ENCODE results near the gene ZG16. TPM values are rescaled to one million over a fixed set of nuclear protein-coding genes. Genes with fewer than 3 reads are reported as not detected.

Gene ZG16
- total RNA-seq, 3 donors from 2014 or later = 0.05 TPM; not detected in 2

DNA sequence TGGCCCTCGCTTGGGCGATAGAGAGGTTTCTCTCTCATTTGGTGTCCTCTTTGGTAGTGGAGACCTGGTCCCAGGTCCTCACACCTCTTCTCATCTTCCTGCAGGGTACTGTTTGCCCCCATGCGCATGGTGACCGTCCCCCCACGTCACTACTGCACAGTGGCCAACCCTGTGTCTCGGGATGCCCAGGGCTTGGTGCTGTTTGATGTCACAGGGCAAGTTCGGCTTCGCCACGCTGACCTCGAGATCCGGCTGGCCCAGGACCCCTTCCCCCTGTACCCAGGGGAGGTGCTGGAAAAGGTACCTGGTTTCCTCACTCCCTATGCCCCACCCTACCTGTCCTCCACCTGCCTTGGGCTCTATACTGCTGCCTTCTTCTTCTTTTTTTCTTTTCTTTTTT lies 52.7 kb downstream of the ZG16 start:
- peaks cover 15% of the 10 kb centered on the region for H3K36me3 Mint-ChIP-seq (ENCODE audit: insufficient read depth)
- no peaks in the 10 kb centered on the region for H3K27me3 Mint-ChIP-seq (ENCODE audit: low read depth)
- peaks cover 42% of the 10 kb centered on the region for H3K4me1 Mint-ChIP-seq (ENCODE audit: low read depth)
- no peaks in the 10 kb centered on the region for H3K9me3 Mint-ChIP-seq
- no peak overlapping the region for H3K4me3 Mint-ChIP-seq
- DNase-seq (no peak), ATAC-seq (no peak)

DNA sequence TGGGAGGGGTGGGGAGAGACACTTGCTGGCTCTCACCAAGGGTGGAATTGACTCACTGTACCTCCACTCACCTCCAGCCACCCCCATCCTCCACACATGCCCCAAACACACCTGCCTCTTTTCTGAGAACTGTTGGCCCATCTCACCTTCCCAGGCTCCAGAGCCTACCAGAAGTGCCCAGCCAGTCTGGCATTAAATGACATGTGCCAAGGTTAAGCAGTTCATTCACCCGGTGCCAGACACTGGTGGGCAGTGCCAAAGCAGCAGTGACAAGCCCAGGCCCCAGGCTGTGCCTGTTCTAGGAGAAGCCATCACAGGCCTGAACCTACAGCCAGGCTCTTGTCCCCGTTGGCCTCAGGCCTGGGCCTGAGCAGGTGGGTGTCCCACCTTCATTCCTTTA lies 53.4 kb downstream of the ZG16 start:
- H3K27me3 Mint-ChIP-seq (ENCODE audit: low read depth) = no peaks in the 10 kb centered on the region
- H3K9me3 Mint-ChIP-seq = no peaks in the 10 kb centered on the region
- peaks cover 37% of the 10 kb centered on the region for H3K4me1 Mint-ChIP-seq (ENCODE audit: low read depth)
- ATAC-seq (no peak), DNase-seq (no peak)
- no peak overlapping the region for H3K4me3 Mint-ChIP-seq
- H3K36me3 Mint-ChIP-seq (ENCODE audit: insufficient read depth) = peaks cover 16% of the 10 kb centered on the region

Other genes with a start within 250 kb of the ZG16 start
- gene SPN, start 115.0 kb upstream of the ZG16 start, total RNA-seq = 10 to 100 TPM; 37.5 to 41.0 (median 39.9) TPM
- 1 to 10 TPM; 1.9 to 3.0 (median 2.1) TPM for gene QPRT, start 99.1 kb upstream of the ZG16 start, total RNA-seq
- gene C16orf54, start 32.3 kb upstream of the ZG16 start, total RNA-seq = 1 to 10 TPM; 6.8 to 8.8 (median 7.2) TPM
- gene KIF22, start 12.5 kb downstream of the ZG16 start, total RNA-seq = 10 to 100 TPM; 73.5 to 82.2 (median 79.7) TPM
- 100 to 1,000 TPM; 321 to 471 (median 409) TPM for gene MAZ, start 28.3 kb downstream of the ZG16 start, total RNA-seq
- 1 to 10 TPM in 1 of 3 donors, under 1 TPM in 2; 0.34 to 1.6 (median 0.76) TPM for gene PRRT2, start 33.9 kb downstream of the ZG16 start, total RNA-seq
- 10 to 100 TPM; 35.2 to 40.9 (median 40.7) TPM for gene PAGR1, start 37.9 kb downstream of the ZG16 start, total RNA-seq
- 10 to 100 TPM; 80.6 to 86.4 (median 85.8) TPM for gene MVP, start 42.2 kb downstream of the ZG16 start, total RNA-seq
- gene CDIPT, start 85.0 kb downstream of the ZG16 start, total RNA-seq = 10 to 100 TPM; 56.7 to 61.0 (median 59.7) TPM
- gene SEZ6L2, start 121.3 kb downstream of the ZG16 start, total RNA-seq = under 1 TPM in 2 of 3 donors, not detected in 1; 0.18 to 0.33 TPM
- 1 to 10 TPM; 2.1 to 3.4 (median 3.2) TPM for gene ASPHD1, start 122.2 kb downstream of the ZG16 start, total RNA-seq
- 10 to 100 TPM; 42.7 to 45.4 (median 44.1) TPM for gene KCTD13, start 148.0 kb downstream of the ZG16 start, total RNA-seq
- 10 to 100 TPM; 19.3 to 30.8 (median 27.7) TPM for gene TMEM219, start 183.8 kb downstream of the ZG16 start, total RNA-seq
- 10 to 100 TPM; 34.9 to 37.9 (median 37.8) TPM for gene TAOK2, start 195.6 kb downstream of the ZG16 start, total RNA-seq
- gene HIRIP3, start 217.4 kb downstream of the ZG16 start, total RNA-seq = 10 to 100 TPM; 43.4 to 52.5 (median 50.7) TPM
- gene INO80E, start 218.0 kb downstream of the ZG16 start, total RNA-seq = 100 to 1,000 TPM; 103 to 113 (median 112) TPM
- gene DOC2A, start 232.8 kb downstream of the ZG16 start, total RNA-seq = 1 to 10 TPM in 2 of 3 donors, under 1 TPM in 1; 0.49 to 2.5 (median 1.1) TPM
- gene C16orf92, start 244.9 kb downstream of the ZG16 start, total RNA-seq = not detected